OCI-LY3 (cell line): Measurements from ENCODE around the gene TNK2.

ENCODE experiments used
- CTCF ChIP-seq: fragments of 200-600, 300-600 bp; sonication (generic); IDR thresholded peaks from 2 replicates; pipeline ENCODE4 v1.5.1; 2014; ENCODE audit warnings: antibody characterized with exemption, low read length, low read depth
- EZH2phosphoT487 ChIP-seq: fragments of 200-600 bp; shearing (Covaris generic); IDR thresholded peaks from 2 replicates; pipeline ENCODE4 v1.6.1; 2018; ENCODE audit warnings: antibody characterized with exemption, mixed run types, low read depth

- TF ChIP-seq CTCF: no peak
- no peak for TF ChIP-seq EZH2phosphoT487
These were observed 12.4 kb downstream of the TNK2 start for GRCh38 chr3:195895861-195896360.
